HepG2 (cell line): ENCODE data around the gene ZMIZ1. TPM values are rescaled to one million over a fixed set of nuclear protein-coding genes. Genes with fewer than 3 reads are reported as not detected.

Experiments
- ATAC-seq: fragments of 200-7000 bp; cut with Tn5 transposase; 3 replicates; pipeline ENCODE4 v1.9.1; 2020; ENCODE audit warnings: mild to moderate bottlenecking, moderate library complexity
- BruUV-seq: library from RNA; stranded (reverse); fragments of 400-500 nt; replicated peaks from 2 replicates; lab custom pipeline; 2021; lab: Mats Ljungman, UMichigan
- CTCF ChIA-PET: fragments of 300-600 bp; formaldehyde crosslinking; extraction: SDS; loops from one replicate; lab custom pipeline; 2021; ENCODE audit warnings: low total read pairs, inconsistent platforms, low intra/inter-chr PET ratio; lab: Yijun Ruan, JAX
- POLR2A ChIA-PET: fragments of 350-600 bp; sonication (Branson Sonifier 250); formaldehyde crosslinking; loops from one replicate; lab custom pipeline; 2020; ENCODE audit warnings: antibody characterized with exemption, inconsistent platforms; lab: Yijun Ruan, JAX
- DNase-seq: peaks from one replicate; pipeline ENCODE4 v3.0.0-alpha.2; 2015; ENCODE audit warnings: low spot score
- FAIRE-seq: peaks from 3 replicates; lab custom pipeline; 2011; peaks lifted over from hg19 to GRCh38; lab: Jason Lieb, UNC
- H2AFZ ChIP-seq: one replicate; pipeline ENCODE4 v1.6.1; 2011; ENCODE audit warnings: low read length, inconsistent platforms
- H3K27ac ChIP-seq: fragments of 300-600 bp; 3 replicates; pipeline ENCODE4 v1.8.0; 2011; ENCODE audit warnings: mixed run types, mild to moderate bottlenecking, mixed read lengths, low read length, inconsistent platforms; ENCODE audit not compliant: insufficient read depth; ENCODE audit errors: extremely low read length
- H3K27me3 ChIP-seq, 2 experiments: fragments of 200-600 bp in 1 of 2; 2 replicates in 1 of 2; 3 replicates in 1 of 2; pipeline versions ENCODE4 v1.6.0 to v1.8.0; 2011; ENCODE audit warnings: low read length in 2 of 2, mild to moderate bottlenecking in 2 of 2, moderate library complexity in 2 of 2, inconsistent platforms in 1 of 2; ENCODE audit not compliant: insufficient read depth in 2 of 2, control insufficient read depth in 1 of 2
- H3K36me3 ChIP-seq, 2 experiments: fragments of 200-600 bp in 1 of 2; replicated peaks in 1 of 2; 2 replicates in 1 of 2; 3 replicates in 1 of 2; pipeline versions ENCODE4 v1.5.1 to v1.8.0; 2011; ENCODE audit warnings: low read length in 2 of 2, inconsistent platforms in 1 of 2; ENCODE audit not compliant: insufficient read depth in 2 of 2, control insufficient read depth in 1 of 2
- H3K4me1 ChIP-seq: 2 replicates; pipeline ENCODE4 v1.5.1; 2012; ENCODE audit warnings: low read length, inconsistent platforms; ENCODE audit not compliant: insufficient read depth
- H3K4me2 ChIP-seq: 2 replicates; pipeline ENCODE4 v1.6.0; 2011; ENCODE audit warnings: low read depth, low read length, inconsistent platforms
- H3K4me3 ChIP-seq, 3 experiments: fragments of 200-600 bp in 1 of 3; sonication (generic), shearing (Covaris generic) in 1 of 3; replicated peaks in 1 of 3; 2 replicates each; pipeline ENCODE4 v1.5.1; 2011 to 2016; ENCODE audit warnings: low read length in 3 of 3, inconsistent platforms in 2 of 3, low read depth in 2 of 3, mild to moderate bottlenecking in 2 of 3, control low read depth in 1 of 3, mixed read lengths in 1 of 3; ENCODE audit not compliant: insufficient read depth in 1 of 3
- H3K79me2 ChIP-seq: one replicate; pipeline ENCODE4 v1.6.1; 2011; ENCODE audit warnings: low read length, inconsistent platforms; ENCODE audit not compliant: insufficient read depth
- H3K9ac ChIP-seq: 2 replicates; pipeline ENCODE4 v1.6.0; 2011; ENCODE audit warnings: mild to moderate bottlenecking, low read depth, low read length, inconsistent platforms; ENCODE audit not compliant: insufficient read depth
- H3K9me3 ChIP-seq: 2 replicates; pipeline ENCODE4 v1.5.1; 2012; ENCODE audit warnings: mild to moderate bottlenecking, low read length
- H4K20me1 ChIP-seq: 2 replicates; pipeline ENCODE4 v1.6.0; 2011; ENCODE audit warnings: inconsistent platforms, mild to moderate bottlenecking, low read length, moderate library complexity; ENCODE audit not compliant: insufficient read depth
- AGO2 ChIP-seq: fragments of 200-400 bp; formaldehyde crosslinking; optimal IDR thresholded peaks from 2 replicates; pipeline ENCODE3; 2017; ENCODE audit warnings: mild to moderate bottlenecking, low read depth, low read length, moderate library complexity
- HIVEP1 ChIP-seq: sonication (generic); formaldehyde crosslinking; IDR thresholded peaks from 2 replicates; pipeline ENCODE4 v1.4.0; 2020; ENCODE audit warnings: mild to moderate bottlenecking, missing genetic modification reagents
- HMG20A ChIP-seq: IDR thresholded peaks from 2 replicates; pipeline ENCODE4 v1.6.1; 2016; ENCODE audit warnings: borderline replicate concordance
- SNRNP70 ChIP-seq: fragments of 200-400 bp; formaldehyde crosslinking; IDR thresholded peaks from 2 replicates; pipeline ENCODE4 v1.6.1; 2017; ENCODE audit warnings: mild to moderate bottlenecking, low read depth, low read length, moderate library complexity
- ZNF280D ChIP-seq: sonication (generic); formaldehyde crosslinking; IDR thresholded peaks from 2 replicates; pipeline ENCODE4 v1.5.1; 2020; ENCODE audit warnings: mild to moderate bottlenecking, missing genetic modification reagents
- ZNF687 ChIP-seq: sonication (generic); formaldehyde crosslinking; IDR thresholded peaks from 2 replicates; pipeline ENCODE4 v1.5.1; 2020; ENCODE audit warnings: mild to moderate bottlenecking, missing genetic modification reagents, moderate library complexity
- WGBS: methylation state at CpG from one replicate; pipeline ENCODE4 v1.1.6; 2017; ENCODE audit warnings: low lambda C conversion rate; 5-methylcytosine and 5-hydroxymethylcytosine counted together
- in situ Hi-C: cut with HindIII; loops from 2 replicates; pipeline ENCODE4 v1.10.0; 2017; ENCODE audit warnings: low pct_unique_long_range_greater_than_20kb; ENCODE audit not compliant: extremely low pct_ligation_motif_present
- intact Hi-C: fragments of 100-400 bp; cut with micrococcal nuclease; formaldehyde crosslinking; loops from one replicate; pipeline ENCODE4 v1.10.0; 2022; ENCODE audit not compliant: unreplicated experiment
- polyA plus RNA-seq, 8 experiments: library from polyadenylated mRNA; depleted of rRNA in 3 of 8; stranded (reverse) in 7 of 8; unstranded in 1 of 8; fragments of >200 nt; fragmentation: Illumina TruSeq in 4 of 8; extraction: Trizol in 4 of 8; gene quantifications; 2 replicates each; pipeline versions ENCODE4 v1.2.1 to v1.2.3, GENCODE V29; 2011 to 2016; ENCODE audit warnings: low read depth in 4 of 8, missing spikeins in 1 of 8, mixed read lengths in 1 of 8; ENCODE audit not compliant: insufficient read depth in 1 of 8
- total RNA-seq, 5 experiments: library from RNA; depleted of rRNA; stranded (reverse); fragments of >200 nt; fragmentation: Illumina TruSeq; extraction: Trizol; gene quantifications; 2 replicates each; pipeline ENCODE4 v1.2.3, GENCODE V29; 2016; ENCODE audit warnings: low read depth in 1 of 5

ZMIZ1 gene
- total and polyA plus RNA-seq, 2 of the 13 experiments (the other 11 are each of a cell fraction or from before 2014, with no cell fraction given) = 5.3 to 10.2 TPM

GRCh38 chr10:79292026-79292766 lies 223.4 kb downstream of the ZMIZ1 start:
- no peak for ATAC-seq

More at GRCh38 chr10:79292026-79292766, 223.4 kb downstream of the ZMIZ1 start:
- FAIRE-seq (no peak), DNase-seq (no peak)
- Histone ChIP-seq H3K4me2 (no peak overlapping the region), H3K79me2 (no peaks in the 10 kb centered on the region), H2AFZ (no peak overlapping the region), H3K9ac (no peak overlapping the region), H3K27ac (no peak overlapping the region), H3K27me3 (no peaks in the 10 kb centered on the region), H4K20me1 (peaks cover 9% of the 10 kb centered on the region; the same call in 1 of the 2 replicates), H3K4me1 (no peaks in the 10 kb centered on the region), H3K36me3 (peaks cover 56 to 96% of the 10 kb centered on the region in 2 experiments), H3K9me3 (no peaks in the 10 kb centered on the region), H3K4me3 (no peak overlapping the region)
- 92% methylated on average over 12 of the region's 14 CpGs for WGBS
- intact Hi-C loops (loop anchor here (10.0 kb wide), 1 partner anchor 53 kb away; the partner anchor contains the start of gene PPIF), in situ Hi-C loops (no loop called here)
- TF ChIP-seq AGO2 = peak; percentile 41
- no peak for TF ChIP-seq ZNF280D
- peak; percentile 2; the same call in 1 of the 2 replicates for TF ChIP-seq ZNF687 (CRISPR knock-in tag)
- TF ChIP-seq HIVEP1 (CRISPR knock-in tag) = no peak
- TF ChIP-seq SNRNP70 = no peak
- no peak for TF ChIP-seq HMG20A (CRISPR knock-in tag)
- POLR2A ChIA-PET = no interaction called here
- CTCF ChIA-PET = no interaction called here
- BruUV-seq = no TSS peak
